GM19025 (cell line): ENCODE data around the gene PPFIA3.
"Not testable (repeated sequence)": the region's sequence is repeated elsewhere in the genome, so short reads cannot be mapped to it uniquely, and the experiment has no call there.

Source experiments
- ATAC-seq: cut with Tn5 transposase; IDR thresholded peaks from one replicate; pipeline ENCODE4 v1.9.1; 2021; ENCODE audit warnings: mild to moderate bottlenecking, low read depth, moderate library complexity; ENCODE audit not compliant: unreplicated experiment

PPFIA3 gene

DNA sequence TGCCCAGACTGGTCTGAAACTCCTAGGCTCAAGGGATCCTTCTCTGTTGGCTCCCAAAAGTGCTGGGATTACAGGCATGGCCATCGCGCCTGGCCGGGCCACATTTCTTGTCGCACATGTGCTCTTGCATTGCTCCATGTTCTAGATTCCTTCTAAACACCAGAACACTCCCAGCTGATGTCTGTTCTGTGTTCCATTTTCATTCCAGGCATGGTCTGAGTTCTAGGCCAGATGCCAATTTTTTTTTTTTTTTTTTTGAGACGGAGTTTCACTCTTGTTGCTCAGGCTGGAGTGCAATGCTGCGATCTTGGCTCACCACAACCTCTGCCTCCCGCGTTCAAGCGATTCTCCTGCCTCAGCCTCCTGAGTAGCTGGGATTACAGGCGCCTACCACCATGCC, 2.5 kb downstream of the PPFIA3 start:
- not testable (repeated sequence) for ATAC-seq

GRCh38 chr19:49123285-49123684, 3.9 kb downstream of the PPFIA3 start:
- not testable (repeated sequence) for ATAC-seq

- no peak for ATAC-seq
Observed at GRCh38 chr19:49125025-49125731, 5.8 kb downstream of the PPFIA3 start.

- ATAC-seq, result no peak
Observed at GRCh38 chr19:49126575-49126974, 7.2 kb downstream of the PPFIA3 start.

- not testable (repeated sequence) for ATAC-seq
Observed at GRCh38 chr19:49127225-49127624, 7.9 kb downstream of the PPFIA3 start.

- ATAC-seq, result peak; percentile 86
Observed at GRCh38 chr19:49127674-49128544, 8.6 kb downstream of the PPFIA3 start.

DNA sequence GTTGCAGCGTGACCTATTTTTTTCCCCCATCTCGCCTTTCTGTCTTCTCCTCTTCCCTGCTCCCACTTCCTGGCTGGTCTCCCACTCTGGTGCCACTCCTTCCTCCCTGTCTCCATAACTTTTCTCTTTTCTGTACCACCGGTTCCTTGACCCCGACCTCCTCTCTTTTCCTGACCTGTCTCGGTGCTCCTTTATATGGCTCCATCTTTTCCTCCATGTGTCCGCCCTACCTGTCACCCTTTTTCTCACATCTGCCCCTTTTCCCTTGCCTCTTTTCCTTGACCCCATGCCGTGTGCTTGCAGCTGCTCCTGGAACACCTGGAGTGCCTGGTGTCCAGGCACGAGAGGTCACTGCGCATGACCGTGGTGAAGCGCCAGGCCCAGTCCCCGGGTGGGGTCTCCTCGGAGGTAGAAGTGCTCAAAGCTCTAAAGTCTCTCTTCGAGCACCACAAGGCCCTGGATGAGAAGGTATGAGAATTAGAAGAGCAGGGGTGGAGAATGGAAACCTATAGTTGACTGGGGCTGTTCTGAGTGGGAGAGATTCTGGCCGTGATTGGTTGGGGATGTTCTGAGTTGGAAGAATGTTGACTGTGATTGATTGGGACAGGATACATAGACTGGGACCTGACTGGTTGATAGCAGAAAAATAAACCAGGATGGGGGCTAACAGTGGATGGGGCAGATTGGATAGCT, 9.3 kb downstream of the PPFIA3 start:
- no peak for ATAC-seq

- ATAC-seq, result no peak
Observed at GRCh38 chr19:49129238-49129583, 9.9 kb downstream of the PPFIA3 start.

DNA sequence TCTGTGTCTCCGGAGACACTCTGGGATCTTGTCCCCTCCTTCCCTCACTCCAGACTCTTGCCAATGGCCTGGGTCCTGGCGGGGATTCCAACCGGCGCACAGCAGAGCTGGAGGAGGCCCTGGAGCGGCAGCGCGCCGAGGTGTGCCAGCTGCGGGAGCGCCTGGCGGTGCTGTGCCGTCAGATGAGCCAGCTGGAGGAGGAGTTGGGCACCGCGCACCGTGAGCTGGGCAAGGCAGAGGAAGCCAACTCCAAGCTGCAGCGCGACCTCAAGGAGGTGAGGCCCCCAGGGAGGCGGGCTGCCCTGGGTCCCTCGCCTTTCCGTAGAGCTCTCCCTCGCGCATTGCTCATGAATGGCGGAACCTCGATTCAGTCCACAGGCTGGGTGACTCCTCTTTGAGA, 11.0 kb downstream of the PPFIA3 start:
- ATAC-seq, result no peak

DNA sequence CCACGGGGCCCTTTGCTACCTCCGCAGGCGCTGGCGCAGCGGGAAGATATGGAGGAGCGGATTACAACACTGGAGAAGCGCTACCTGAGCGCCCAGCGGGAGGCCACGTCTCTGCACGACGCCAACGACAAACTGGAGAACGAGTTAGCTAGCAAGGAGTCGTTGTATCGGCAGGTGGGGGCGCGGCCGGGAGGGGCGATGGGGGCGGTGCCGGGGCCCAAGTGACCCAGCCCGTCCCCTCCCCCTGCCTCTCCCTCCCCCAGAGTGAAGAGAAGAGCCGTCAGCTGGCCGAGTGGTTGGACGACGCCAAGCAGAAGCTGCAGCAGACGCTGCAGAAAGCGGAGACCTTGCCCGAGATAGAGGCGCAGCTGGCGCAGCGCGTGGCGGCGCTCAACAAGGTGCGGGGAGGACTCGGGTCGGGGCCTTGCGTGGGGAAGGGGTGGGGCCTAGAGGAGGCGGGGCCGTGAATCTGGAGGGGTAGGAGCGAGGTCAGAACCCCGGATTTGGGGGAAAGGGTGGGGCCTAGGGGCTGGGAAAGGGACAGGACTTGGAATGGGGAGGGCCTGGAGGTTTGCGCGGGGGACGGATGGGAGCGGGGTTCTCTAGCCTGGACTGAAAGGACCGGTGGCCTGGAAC, 13.7 kb downstream of the PPFIA3 start:
- no peak for ATAC-seq

DNA sequence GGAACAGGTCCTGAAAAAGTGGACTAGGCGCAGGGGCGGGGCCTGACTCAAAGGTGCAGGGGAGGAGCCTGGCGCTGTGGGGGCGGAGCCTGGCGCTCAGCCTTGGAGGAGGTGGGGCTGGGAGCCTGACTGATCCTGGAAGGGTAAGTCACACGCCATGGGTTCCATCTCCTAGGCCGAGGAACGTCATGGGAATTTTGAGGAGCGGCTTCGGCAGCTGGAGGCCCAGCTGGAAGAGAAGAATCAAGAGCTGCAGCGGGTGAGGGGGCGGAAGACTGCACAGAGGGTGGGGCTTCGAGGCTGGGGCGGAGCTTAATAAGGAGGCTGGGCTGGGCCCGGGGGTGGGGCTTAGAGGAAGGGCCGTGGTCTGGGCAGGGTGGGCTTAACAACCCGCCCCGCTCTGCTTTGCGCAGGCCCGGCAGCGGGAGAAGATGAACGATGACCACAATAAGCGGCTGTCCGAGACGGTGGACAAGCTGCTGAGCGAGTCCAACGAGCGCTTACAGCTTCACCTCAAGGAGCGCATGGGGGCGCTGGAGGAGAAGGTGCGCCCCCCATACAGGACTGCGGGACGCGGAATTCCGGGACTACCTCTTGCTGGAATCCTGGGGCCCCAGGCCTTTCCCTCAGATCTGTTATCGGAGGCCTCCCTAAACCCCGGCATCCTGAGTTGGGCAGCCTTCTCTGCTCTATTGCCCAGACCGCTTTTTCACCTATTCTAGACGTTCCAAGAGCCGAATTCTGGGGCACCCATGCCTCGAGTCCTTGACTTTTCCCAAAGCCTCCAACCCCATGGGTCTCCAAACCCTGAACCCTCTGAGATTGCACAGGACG, 14.5 kb downstream of the PPFIA3 start:
- no peak for ATAC-seq

- ATAC-seq, result no peak
Observed at GRCh38 chr19:49135686-49136085, 16.3 kb downstream of the PPFIA3 start.

DNA sequence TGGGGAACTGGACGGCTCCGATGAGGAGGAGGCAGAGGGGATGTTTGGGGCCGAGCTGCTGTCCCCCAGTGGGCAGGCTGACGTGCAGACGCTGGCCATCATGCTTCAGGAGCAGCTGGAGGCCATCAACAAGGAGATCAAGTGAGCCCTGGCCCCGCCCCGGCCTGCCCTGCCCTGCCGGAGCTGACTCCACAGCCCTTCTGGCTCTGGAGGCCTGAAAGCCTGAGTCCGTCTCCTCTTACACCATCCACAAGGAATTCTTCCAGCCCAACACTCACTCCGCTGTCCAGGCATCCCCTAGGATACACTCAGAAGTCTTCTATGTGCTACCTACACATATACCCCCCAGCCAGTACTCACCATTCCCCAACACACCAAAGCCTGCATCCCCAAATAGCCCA, 17.4 kb downstream of the PPFIA3 start:
- ATAC-seq, result no peak

- ATAC-seq, result no peak
Observed at GRCh38 chr19:49140951-49141350, 21.6 kb downstream of the PPFIA3 start.

GRCh38 chr19:49141352-49141751, 22.0 kb downstream of the PPFIA3 start:
- no peak for ATAC-seq

- no peak for ATAC-seq
Observed at GRCh38 chr19:49142866-49143335, 23.6 kb downstream of the PPFIA3 start.

DNA sequence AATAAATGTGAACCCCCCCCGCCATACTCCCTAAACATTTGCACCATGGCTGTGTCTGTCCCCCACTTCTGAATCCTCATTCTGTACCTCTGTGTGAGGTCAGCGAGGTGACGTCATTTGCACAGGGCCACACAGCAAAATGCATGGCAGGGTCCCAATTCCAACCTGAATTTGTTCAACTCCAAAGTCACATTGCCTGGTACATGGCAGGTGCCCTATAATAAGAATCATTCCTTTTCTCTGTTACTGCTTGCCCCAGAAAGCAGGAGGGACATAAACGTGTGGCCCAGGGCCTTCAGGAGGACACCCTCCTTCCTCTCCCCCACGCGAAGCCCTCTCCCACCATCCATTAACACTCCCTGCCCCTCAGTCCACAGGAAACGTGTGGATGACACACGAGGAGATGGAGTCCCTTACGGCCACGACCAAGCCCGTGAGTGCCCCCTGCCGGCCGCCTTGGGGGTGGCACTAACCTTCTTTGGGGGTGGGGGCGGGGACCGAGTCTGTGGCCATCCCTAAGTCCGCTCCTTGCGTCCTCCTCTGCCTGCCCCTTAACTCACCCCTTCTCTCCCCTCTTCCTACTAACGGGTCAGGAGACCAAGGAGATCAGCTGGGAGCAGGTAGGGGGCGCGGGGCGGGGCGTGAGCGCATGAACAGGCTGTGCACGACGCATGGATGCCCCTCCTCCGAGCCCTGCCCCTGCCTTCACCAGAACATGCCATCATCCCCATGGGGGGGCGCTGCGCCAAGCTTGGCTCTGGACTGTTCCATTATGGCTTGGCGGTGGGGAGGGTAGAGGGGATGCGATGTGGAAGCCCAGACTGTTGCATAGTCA, 26.4 kb downstream of the PPFIA3 start:
- no peak for ATAC-seq

DNA sequence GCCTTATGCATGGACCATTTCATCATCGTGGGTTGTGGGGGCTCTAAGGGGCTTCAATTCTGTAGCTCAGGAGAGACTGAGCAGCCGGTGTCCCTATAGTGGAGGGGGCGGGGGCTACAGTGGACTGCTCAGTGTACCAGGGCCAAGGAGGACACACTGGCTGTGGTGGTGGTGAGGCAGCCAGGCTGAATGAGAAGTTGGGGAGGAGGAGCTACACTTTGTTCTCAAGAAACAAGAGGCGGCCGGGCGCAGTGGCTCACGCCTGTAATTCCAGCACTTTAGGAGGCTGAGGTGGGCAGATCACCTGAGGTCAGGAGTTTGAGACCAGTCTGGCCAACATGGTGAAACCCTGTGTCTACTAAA, 27.0 kb downstream of the PPFIA3 start:
- ATAC-seq, result not testable (repeated sequence)

- no peak for ATAC-seq
Observed at GRCh38 chr19:49148044-49148682, 28.8 kb downstream of the PPFIA3 start.
